NK-92 (cell line): Measurements from ENCODE around the gene LGALS4.
"Not testable (repeated sequence)": the region's sequence is repeated elsewhere in the genome, so short reads cannot be mapped to it uniquely, and the experiment has no call there.

Source experiments
- DNase-seq: peaks from one replicate; lab custom pipeline; 2025; ENCODE audit not compliant: unreplicated experiment; lab: John Stamatoyannopoulos, UW

Gene LGALS4

GRCh38 chr19:38800577-38801347, 12.0 kb downstream of the LGALS4 start:
- no peak for DNase-seq

DNA sequence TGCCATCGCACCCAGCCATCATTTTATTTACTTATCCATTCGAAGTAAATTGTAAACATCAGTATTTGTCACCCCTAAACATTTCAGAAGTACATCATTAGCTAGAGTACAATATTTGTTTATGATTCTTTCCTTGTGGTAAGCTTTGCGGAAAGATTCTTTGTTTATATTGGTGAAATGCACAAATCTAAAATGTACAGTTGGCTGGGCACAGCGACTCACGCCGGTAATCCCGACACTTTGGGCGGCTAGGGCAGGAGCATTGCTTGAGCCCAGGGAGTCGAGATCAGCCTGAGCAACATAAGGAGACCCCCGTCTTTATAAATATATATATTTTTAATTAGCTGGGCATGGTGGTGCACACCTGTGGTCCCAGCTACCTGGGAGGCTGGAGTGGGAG, 13.6 kb downstream of the LGALS4 start:
- DNase-seq, result no peak

DNA sequence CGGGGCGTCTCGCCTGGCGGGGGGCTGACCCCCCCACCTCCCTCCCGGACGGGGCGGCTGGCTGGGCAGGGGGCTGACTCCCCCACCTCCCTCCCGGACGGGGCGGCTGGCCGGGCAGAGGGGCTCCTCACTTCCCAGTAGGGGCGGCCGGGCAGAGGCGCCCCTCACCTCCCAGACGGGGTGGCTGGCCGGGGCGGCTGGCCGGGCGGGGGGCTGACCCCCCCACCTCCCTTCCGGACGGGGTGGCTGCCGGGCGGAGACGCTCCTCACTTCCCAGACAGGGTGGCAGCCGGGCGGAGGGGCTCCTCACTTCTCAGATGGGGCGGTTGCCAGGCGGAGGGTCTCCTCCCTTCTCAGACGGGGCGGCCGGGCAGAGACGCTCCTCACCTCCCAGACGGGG, 15.0 kb downstream of the LGALS4 start:
- not testable (repeated sequence) for DNase-seq

DNA sequence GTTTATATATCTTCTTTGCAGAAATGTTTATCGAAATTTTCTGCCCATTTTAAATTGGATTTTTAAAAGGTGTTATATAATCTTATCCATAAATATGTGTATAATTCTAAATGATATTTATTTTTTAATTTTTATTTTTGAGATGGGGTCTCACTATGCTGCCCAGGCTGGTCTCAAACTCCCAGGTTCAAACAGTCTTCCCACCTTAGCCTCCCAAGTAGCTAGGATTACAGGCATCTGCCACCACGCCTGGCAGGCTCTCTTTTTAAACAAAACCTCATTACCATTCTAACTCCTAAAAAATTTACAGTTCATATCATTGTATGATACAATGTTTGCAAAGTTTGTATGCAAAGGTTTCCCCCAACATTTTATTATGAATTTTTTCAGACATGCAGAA, 16.6 kb downstream of the LGALS4 start:
- DNase-seq, result no peak

DNA sequence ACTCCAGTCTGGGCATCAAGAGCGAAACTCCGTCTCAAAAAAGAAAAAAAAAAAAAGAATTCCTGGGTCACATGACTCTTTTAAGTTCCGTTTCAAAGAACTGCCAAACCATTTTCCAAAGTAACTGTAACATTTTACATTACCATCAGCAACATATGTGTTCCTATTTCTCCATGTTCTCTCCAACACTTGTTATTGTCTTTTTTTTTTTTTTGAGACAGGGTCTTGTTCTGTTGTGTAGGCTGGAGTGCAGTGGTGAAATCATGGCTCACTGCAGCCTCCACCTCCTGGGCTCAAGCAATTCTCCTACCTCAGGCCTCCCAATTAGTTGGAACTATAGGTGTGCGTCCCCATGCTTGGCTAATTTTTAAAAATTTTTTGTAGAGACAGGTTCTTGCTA, 17.2 kb downstream of the LGALS4 start:
- no peak for DNase-seq

GRCh38 chr19:38793671-38794070, 19.1 kb downstream of the LGALS4 start:
- DNase-seq, result no peak

DNA sequence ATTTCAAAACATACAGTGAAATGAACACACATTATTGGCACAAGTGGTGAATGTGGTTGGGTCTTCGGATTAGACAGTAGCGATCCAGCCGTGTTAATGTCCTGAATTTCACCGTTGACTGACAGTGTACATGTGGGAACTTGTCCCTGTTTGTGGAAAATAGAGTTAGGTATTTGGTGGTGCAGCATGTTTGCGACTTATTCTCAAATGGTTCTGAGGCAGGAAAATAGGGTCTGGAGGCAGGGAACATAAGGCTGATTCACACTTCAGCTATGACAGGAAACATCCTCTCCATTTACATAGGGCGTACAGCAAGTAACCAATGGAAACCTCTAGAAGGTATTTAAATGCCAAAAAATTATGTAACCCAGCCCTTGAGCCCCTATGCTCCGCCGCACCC, 19.6 kb downstream of the LGALS4 start:
- DNase-seq, result no peak

DNA sequence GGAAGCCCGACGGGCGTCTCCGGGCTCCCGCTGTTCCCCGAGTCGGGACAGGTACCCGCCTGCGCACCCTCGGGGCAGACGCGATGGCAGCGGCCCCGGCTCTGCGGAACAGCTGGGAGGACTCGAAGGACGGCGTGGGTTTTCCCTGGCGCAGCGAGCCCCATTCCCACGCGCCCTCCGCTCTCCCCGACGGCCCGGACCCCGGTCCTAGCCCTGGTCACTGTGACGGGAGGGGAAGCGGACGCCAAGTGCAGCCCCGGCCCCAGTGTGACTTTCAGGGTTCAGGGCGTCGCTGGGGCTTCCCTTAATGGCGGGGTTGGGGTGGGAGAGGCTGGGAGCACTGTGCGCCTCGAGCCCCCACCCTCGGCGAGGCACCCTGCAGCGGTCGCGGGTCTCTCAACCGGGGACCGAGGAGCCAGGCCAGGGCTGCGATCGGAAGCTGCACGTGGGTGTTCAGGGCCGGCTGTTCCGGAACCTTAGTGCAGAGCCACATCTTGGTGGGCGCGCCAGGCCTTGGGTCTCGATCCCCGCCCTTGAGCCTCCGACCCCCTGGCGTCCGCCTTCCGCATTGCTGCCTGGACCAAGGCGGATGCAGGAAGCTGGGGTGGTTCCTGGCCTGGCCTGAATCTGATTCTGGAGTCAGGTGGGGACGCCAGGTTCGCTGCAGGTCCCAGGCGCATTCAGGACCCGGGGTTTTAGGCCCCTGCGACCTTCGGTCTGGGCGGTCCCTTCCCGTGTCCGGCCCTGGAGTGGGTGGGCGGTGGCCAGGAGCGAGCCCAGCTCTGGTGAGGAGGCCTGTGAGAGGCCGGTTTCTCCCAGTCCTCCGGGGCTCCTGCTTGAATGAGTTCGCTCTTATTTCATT, 20.3 kb downstream of the LGALS4 start:
- DNase-seq, result no peak

DNA sequence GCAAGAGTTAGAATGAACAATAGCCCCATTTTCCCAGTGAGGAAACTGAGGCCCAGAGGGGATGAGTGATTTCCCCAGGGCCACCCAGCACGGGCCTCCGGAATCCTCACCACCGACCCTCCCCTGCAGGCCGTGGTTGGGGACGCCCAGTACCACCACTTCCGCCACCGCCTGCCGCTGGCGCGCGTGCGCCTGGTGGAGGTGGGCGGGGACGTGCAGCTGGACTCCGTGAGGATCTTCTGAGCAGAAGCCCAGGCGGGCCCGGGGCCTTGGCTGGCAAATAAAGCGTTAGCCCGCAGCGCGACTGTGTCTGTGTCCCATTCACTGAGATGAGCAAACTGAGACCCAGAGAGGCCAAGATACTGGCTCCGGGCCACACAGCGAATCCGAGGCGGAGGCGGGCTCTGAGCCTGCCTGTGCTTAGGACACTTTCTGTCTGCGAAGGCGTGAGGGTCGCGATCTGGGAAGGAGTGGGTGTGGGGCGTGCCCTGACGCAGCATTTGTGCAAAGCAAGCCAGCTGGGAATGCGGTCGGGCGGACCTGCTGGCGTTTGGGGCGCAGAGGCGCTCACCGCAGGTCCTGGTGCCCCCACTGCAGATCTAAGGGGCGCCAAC, 21.2 kb downstream of the LGALS4 start:
- DNase-seq, result not testable (repeated sequence)

- DNase-seq, result not testable (repeated sequence)
Observed at GRCh38 chr19:38790507-38791403, 22.0 kb downstream of the LGALS4 start.

- no peak for DNase-seq
Observed at GRCh38 chr19:38788478-38789243, 24.1 kb downstream of the LGALS4 start, which contains the start of gene LGALS7B. LGALS7B (plus strand) TSS chr19:38789200; CDS start chr19:38789227, 27 bp downstream.

DNA sequence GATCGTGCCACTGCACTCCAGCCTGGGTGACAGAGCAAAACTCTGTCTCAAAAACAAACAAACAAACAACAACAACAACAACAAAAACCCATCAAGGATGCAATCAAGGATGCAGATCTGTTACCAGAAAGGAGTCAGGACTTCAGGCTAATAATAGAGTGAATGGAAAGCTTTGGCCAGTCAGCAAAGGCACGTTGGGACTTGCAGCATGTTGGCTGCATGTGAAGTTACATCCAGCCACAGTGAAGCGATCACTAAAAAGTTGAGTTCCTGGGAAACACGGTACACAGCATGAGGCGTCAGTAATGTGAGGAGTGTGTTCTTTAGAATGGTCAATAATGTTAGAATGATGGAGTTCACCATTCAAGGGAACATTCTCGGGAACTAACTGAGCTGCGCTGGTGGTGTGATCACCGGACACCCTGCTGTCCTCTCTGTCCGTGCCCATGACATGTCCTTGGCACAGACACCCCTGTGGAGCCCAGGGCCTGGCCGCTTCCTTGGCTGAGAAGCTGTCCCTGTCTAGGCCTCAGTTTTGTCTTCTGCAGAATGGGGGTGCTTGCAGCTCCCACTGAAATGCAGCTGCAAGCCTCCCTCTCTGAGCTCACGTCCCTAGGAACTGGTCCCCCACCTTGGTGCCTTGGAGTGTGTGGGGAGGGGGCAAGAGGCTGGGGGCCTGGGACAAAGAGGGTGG, 26.0 kb downstream of the LGALS4 start:
- no peak for DNase-seq

DNA sequence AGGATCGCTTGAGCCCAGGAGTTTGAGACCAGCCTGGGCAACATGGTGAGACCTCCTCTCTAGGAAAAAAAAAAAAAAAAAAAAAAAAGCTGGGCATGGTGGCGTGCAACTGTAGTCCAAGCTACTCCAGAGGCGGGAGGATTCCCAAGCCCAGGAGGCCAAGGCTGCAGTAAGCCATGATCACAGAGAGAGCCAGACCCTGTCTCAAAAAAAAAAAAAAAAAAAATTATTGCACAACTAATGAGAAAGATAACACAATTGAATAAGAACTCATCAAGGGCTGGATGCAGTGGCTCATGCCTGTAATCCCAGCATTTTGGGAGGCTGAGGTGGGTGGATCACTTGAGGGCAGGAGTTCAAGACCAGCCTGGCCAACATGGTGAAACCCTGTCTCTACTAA, 26.7 kb downstream of the LGALS4 start:
- DNase-seq, result not testable (repeated sequence)

- DNase-seq, result no peak
Observed at GRCh38 chr19:38785187-38785699, 27.5 kb downstream of the LGALS4 start.

DNA sequence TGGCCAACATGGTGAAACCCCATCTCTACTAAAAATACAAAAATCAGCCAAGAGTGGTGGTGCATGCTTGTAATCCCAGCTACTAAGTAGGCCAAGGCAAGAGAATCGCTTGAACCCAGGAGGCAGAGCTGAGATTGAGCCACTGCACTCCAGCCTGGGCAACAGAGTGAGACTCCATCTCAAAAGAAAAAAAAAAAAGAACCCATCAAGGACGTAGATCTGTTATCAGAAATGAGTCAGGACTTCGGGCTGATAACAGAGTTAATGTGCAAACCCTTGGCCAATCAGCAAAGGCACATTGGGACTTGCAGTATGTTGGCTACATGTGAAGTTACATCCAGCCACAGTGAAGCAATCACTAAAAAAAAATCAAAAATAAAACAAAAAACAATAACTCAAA, 28.5 kb downstream of the LGALS4 start:
- no peak for DNase-seq

DNA sequence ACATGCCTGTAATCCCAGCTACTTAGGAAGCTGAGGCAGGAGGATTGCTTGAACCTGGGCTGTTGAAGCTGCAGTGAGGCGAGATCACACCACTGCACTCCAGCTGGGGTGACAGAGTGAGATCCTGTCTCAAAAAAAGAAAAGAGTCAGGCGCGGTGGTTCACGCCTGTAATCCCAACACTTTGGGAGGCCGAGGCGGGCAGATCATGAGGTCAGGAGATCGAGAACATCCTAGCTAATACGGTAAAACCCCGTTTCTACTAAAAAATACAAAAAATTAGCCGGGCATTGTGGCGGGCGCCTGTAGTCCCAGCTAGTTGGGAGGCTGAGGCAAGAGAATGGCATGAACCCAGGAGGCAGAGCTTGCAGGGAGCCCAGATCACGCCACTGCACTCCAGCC, 30.5 kb downstream of the LGALS4 start:
- DNase-seq, result not testable (repeated sequence)

DNA sequence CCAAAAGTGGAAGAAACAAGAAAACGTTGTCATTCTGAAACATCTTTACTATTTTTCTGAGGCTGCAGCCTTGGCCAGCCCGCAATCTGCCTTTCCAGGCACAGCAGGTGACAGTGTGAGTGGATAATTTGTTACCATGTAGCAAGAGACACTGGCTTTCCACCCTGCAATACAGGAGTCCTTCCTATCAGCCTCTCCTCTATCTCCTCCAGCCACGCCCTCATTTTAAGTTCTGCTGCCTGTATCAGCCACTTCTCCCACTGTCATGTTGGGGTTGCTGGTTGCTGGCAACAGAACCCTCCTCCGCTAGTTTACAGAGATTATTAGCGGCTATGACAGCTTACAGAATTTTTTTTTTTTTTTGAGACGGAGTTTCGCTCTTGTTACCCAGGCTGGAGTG, 31.7 kb downstream of the LGALS4 start:
- DNase-seq, result no peak

- no peak for DNase-seq
Observed at GRCh38 chr19:38780443-38780842, 32.3 kb downstream of the LGALS4 start.

DNA sequence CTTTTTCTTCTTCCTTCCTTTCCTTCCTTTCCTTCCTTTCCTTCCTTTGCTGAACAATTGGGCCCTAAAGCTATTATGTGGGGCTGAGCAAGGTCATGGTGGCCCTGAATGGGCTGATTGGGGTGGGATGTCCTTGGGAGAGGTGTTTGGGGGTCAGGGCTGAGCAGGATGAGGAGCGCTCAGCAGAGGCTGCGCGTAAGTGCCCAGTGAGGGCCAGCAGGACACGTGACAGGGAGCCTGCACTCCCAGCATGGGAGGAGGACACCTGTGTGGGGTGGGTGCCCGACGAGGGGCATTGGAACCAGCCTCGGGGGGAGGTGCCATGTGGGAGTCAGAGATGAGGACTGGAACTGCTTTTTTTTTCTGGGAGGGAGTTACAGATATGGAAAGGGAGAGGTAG, 34.0 kb downstream of the LGALS4 start:
- no peak for DNase-seq
